Measurements from ENCODE around the gene CLEC4C.

- TF ChIP-seq SP1 (IDR thresholded peaks at IDR 0.05) (no peak), PKNOX1 (IDR thresholded peaks at IDR 0.05) (no peak), FOXK2 (IDR thresholded peaks at IDR 0.05) (no peak), SUZ12 (IDR thresholded peaks at IDR 0.05) (no peak), FOXM1 (IDR thresholded peaks at IDR 0.05; ENCODE audit: borderline replicate concordance) (no peak), TARDBP (IDR thresholded peaks at IDR 0.05) (no peak), ZNF384 (IDR thresholded peaks at IDR 0.05) (no peak), FOXA1 (IDR thresholded peaks at IDR 0.05) (no peak)
Measured at GRCh38 chr12:7793211-7793610, 46.0 kb upstream of the CLEC4C start.

All from HEK293T (cell line).